Stimulated activated CD4-positive, alpha-beta T cell treated with anti-CD3 and anti-CD28 coated beads, Interleukin-4, amount 100 ng/mL, for 48 hours (primary cell): ENCODE results near the gene PEX11G.
"Not testable (repeated sequence)": the region's sequence is repeated elsewhere in the genome, so short reads cannot be mapped to it uniquely, and the experiment has no call there.

Source experiments
- DNase-seq, 2 donors: peaks; one replicate each; pipeline ENCODE4 v3.0.0-alpha.2; 2020; ENCODE audit warnings: low read depth in 2 of 2

Gene PEX11G

GRCh38 chr19:7467009-7467989 lies 21.5 kb downstream of the PEX11G start:
- no peak for DNase-seq

GRCh38 chr19:7463575-7463974 lies 25.3 kb downstream of the PEX11G start:
- DNase-seq = no peak

GRCh38 chr19:7461841-7462629 lies 26.8 kb downstream of the PEX11G start:
- no peak for DNase-seq

- DNase-seq = no peak
Observed at GRCh38 chr19:7460562-7460966, 28.3 kb downstream of the PEX11G start.

- DNase-seq = no peak
Observed at GRCh38 chr19:7459773-7460172, 29.1 kb downstream of the PEX11G start.

GRCh38 chr19:7458675-7459074 lies 30.2 kb downstream of the PEX11G start:
- DNase-seq = no peak

GRCh38 chr19:7456964-7457541 lies 31.8 kb downstream of the PEX11G start:
- DNase-seq = no peak

- DNase-seq = no peak
Observed at GRCh38 chr19:7455600-7456296, 33.1 kb downstream of the PEX11G start.

- no peak for DNase-seq
Observed at GRCh38 chr19:7454998-7455397, 33.8 kb downstream of the PEX11G start.

- no peak for DNase-seq
Observed at GRCh38 chr19:7450243-7451223, 38.3 kb downstream of the PEX11G start.

- DNase-seq = not testable (repeated sequence)
Observed at GRCh38 chr19:7449391-7450070, 39.3 kb downstream of the PEX11G start.

GRCh38 chr19:7447648-7448047 lies 41.2 kb downstream of the PEX11G start:
- no peak for DNase-seq

GRCh38 chr19:7445104-7445503 lies 43.7 kb downstream of the PEX11G start:
- DNase-seq = no peak

- DNase-seq = no peak
Observed at GRCh38 chr19:7444042-7444441, 44.8 kb downstream of the PEX11G start.

- DNase-seq = no peak
Observed at GRCh38 chr19:7442423-7442822, 46.4 kb downstream of the PEX11G start.

GRCh38 chr19:7441468-7442146 lies 47.2 kb downstream of the PEX11G start:
- no peak for DNase-seq

GRCh38 chr19:7440188-7440975 lies 48.5 kb downstream of the PEX11G start:
- DNase-seq = no peak

- no peak for DNase-seq
Observed at GRCh38 chr19:7435586-7435985, 53.2 kb downstream of the PEX11G start.
